SK-N-SH treated with all-trans-retinoic acid at 6 μM for 48 hours (cell line): ENCODE measurements around the gene AMBN.

ENCODE experiments used
- ARNTL ChIP-seq: fragments of 450-650 bp; formaldehyde crosslinking; IDR thresholded peaks from 2 replicates; pipeline ENCODE4 v1.5.0; 2020; ENCODE audit warnings: low read depth, mild to moderate bottlenecking, moderate library complexity, borderline replicate concordance
- ISL1 ChIP-seq: fragments of 250-450 bp; sonication (Bioruptor Pico); IDR thresholded peaks from 2 replicates; pipeline ENCODE4 v2.1.2; 2022; ENCODE audit warnings: mild to moderate bottlenecking, moderate library complexity
- PATZ1 ChIP-seq: fragments of 250-450 bp; sonication (Bioruptor Pico); IDR thresholded peaks from 2 replicates; pipeline ENCODE4 v1.8.0; 2020; ENCODE audit warnings: mild to moderate bottlenecking, moderate library complexity, borderline replicate concordance
- PPARA ChIP-seq: fragments of 250-450 bp; sonication (Bioruptor Pico); IDR thresholded peaks from 2 replicates; pipeline ENCODE4 v1.5.0; 2020; ENCODE audit warnings: mild to moderate bottlenecking, borderline replicate concordance
- RARB ChIP-seq: fragments of 250-450 bp; sonication (Bioruptor Pico); IDR thresholded peaks from 2 replicates; pipeline ENCODE4 v1.8.0; 2021; ENCODE audit warnings: mild to moderate bottlenecking, moderate library complexity
- ZFP30 ChIP-seq: fragments of 450-650 bp; formaldehyde crosslinking; IDR thresholded peaks from 2 replicates; pipeline ENCODE4 v1.5.0; 2022; ENCODE audit warnings: mild to moderate bottlenecking, moderate library complexity
- ZNF8 ChIP-seq: fragments of 450-650 bp; formaldehyde crosslinking; IDR thresholded peaks from 2 replicates; pipeline ENCODE4 v1.5.0; 2020; ENCODE audit warnings: mild to moderate bottlenecking, moderate library complexity
- TF ChIP-seq, protein P1 (sequence below): fragments of 250-450 bp; sonication (Bioruptor Pico); IDR thresholded peaks from 2 replicates; pipeline ENCODE4 v1.8.0; 2021; ENCODE audit warnings: low read depth, mild to moderate bottlenecking, moderate library complexity, borderline replicate concordance

DNA sequence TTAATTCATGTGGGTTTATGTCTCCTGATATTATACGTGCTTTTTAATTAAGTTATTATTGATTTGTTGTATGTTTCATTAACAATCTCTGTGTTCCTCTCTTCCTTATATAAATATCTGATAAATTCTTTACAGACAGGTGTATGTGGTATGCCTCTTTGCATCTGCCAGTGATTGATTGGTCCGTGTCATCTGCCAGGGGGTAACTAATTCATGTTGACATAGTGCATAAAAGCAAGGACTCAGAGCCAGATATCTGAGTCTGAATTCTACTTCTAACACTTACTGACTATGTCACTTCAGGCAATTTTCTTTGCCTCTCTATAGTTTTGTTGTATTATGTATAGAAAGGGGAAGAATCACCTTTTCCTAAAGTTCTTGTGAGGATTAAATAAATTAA, 5.2 kb upstream of the AMBN start:
- TF ChIP-seq ARNTL (CRISPR knock-in tag) (no peak), ISL1 (CRISPR knock-in tag) (no peak), PATZ1 (CRISPR knock-in tag) (no peak), ZNF8 (no peak), PPARA (CRISPR knock-in tag) (no peak), RARB (CRISPR knock-in tag) (no peak), ZFP30 (no peak)
- TF ChIP-seq, protein P1, sequence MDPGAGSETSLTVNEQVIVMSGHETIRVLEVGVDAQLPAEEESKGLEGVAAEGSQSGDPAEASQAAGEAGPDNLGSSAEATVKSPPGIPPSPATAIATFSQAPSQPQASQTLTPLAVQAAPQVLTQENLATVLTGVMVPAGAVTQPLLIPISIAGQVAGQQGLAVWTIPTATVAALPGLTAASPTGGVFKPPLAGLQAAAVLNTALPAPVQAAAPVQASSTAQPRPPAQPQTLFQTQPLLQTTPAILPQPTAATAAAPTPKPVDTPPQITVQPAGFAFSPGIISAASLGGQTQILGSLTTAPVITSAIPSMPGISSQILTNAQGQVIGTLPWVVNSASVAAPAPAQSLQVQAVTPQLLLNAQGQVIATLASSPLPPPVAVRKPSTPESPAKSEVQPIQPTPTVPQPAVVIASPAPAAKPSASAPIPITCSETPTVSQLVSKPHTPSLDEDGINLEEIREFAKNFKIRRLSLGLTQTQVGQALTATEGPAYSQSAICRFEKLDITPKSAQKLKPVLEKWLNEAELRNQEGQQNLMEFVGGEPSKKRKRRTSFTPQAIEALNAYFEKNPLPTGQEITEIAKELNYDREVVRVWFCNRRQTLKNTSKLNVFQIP (CRISPR knock-in tag) = no peak
